HCT116 (cell line): ENCODE data around the gene DENND1C.

Experiments used
- CTCF ChIP-seq, 3 experiments: fragments of 200-600 bp in 1 of 3; sonication (generic) in 1 of 3; IDR thresholded peaks in 2 of 3; conservative IDR thresholded peaks in 1 of 3; 2 replicates each; pipeline ENCODE4 v1.5.1; 2012 to 2017; ENCODE audit warnings: low read depth in 2 of 3, low read length in 2 of 3, antibody characterized with exemption in 1 of 3, borderline replicate concordance in 1 of 3, control low read depth in 1 of 3, mild to moderate bottlenecking in 1 of 3, mixed read lengths in 1 of 3, mixed run types in 1 of 3, moderate library complexity in 1 of 3; ENCODE audit not compliant: insufficient read depth in 1 of 3
- EGR1 ChIP-seq: IDR thresholded peaks from 2 replicates; pipeline ENCODE4 v1.6.1; 2012; ENCODE audit warnings: low read depth
- EZH2 ChIP-seq: fragments of 200-600 bp; sonication (generic); IDR thresholded peaks from 2 replicates; pipeline ENCODE4 v1.6.1; 2017; ENCODE audit warnings: antibody characterized with exemption, mixed run types

- no peak for TF ChIP-seq CTCF (IDR thresholded peaks at IDR 0.05 in 2 of 3, conservative IDR thresholded peaks at IDR 0.05 in 1 of 3; ENCODE audit: borderline replicate concordance in 1 of 3, insufficient read depth in 1 of 3, low read depth in 2 of 3, low read length in 2 of 3)
- no peak for TF ChIP-seq EGR1
- TF ChIP-seq EZH2 = no peak
Observed at GRCh38 chr19:6440905-6441304, 40.7 kb downstream of the DENND1C start.
